IPS-18c (cell line): Measurements from ENCODE around the gene COL26A1.
"Not testable (repeated sequence)": the region's sequence is repeated elsewhere in the genome, so short reads cannot be mapped to it uniquely, and the experiment has no call there.

Source experiments
- H3K4me3 ChIP-seq: 2 replicates; pipeline ENCODE4 v1.7.0; 2013; ENCODE audit warnings: low read depth, mild to moderate bottlenecking, low read length, moderate library complexity; ENCODE audit not compliant: insufficient read depth
- H3K9me3 ChIP-seq: one replicate; pipeline ENCODE4 v1.6.1; 2013; ENCODE audit warnings: mild to moderate bottlenecking, low read length, moderate library complexity; ENCODE audit not compliant: control insufficient read depth, insufficient read depth

The COL26A1 gene

DNA sequence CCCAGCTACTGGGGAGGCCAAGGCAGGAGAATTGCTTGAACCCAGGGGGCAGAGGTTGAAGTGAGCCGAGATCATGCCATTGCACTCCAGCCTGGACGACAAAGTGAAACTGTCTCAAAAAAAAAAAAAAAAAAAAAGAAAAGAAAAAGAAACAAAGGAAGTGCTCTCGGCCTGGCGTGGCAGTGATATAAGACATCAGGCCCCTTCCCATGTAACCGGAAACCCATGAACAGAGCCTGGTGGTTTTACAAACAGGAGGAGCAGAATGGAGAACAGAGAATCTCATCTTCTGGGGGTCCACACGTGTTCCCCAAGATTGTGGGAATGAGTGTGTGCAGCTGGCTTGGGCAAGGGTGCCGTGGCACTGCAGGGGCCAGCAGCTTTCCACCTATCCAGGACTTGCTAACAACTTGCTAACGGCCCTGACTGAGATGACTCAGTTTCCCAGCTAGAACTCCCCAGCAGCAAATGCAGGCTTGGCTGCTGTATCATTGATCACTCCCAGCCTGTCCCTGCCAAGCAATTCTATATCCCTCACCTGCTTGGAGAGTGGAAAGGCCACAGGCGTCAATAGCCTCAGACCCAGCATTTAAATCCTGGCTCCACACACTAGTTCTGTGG lies 103.0 kb downstream of the COL26A1 start:
- Histone ChIP-seq H3K9me3 (no peaks in the 10 kb centered on the region), H3K4me3 (no peak overlapping the region)

DNA sequence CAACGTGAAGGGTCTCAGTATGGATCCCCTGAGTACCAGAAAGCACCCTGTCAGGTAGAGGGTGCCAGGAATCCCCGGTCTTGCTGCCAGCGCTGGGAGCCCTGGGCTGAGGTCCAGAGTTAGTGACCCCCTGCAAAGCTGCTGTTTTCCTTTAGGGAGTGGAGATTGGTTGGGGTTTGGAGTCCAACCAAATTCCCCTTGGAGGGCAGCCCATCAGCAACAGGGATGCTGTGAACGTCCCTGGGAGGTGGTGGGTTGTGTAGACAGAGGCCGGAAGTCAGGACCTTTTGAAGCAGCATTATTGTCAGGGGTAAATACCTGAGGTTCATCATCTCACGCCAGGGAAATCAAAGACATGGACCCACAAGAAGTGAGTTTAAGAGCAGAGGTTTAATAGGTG lies 104.2 kb downstream of the COL26A1 start:
- no peak overlapping the region for H3K4me3 ChIP-seq
- H3K9me3 ChIP-seq: no peaks in the 10 kb centered on the region

DNA sequence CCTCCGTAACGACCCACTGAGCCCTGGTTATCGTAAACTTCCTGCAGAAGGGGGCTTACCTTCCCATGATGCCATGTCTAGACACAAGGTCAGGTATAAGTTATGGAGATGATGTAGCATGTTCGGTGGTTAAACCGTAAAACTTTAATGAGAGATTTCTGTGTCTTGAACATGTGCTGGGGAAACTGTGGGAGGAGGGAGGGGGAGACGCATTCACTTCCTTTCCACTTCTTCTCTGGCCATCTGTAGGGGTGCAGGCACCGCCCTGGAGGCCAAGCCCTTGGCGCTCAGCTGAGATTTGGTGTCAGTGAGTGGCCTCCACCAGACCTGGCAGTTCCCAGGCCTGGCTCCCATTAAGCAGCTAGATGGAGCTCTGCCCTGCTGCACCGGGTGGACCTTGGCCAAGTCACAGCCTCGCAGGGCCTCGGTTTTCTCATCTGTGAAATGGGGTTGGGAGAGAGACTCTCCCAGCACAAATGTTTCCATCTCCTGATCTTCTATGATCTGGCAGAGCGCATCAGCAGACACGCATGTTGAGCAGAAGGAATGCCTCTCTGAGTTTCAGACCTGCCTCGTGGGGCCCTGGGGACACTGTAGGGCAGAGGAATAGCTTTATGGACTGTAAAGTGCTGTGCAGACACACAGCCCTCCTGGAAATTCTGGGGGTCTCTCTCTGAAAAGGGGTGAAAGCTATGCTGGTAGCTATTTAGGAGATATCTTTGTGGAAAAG lies 106.0 kb downstream of the COL26A1 start:
- H3K4me3 ChIP-seq: no peak overlapping the region

DNA sequence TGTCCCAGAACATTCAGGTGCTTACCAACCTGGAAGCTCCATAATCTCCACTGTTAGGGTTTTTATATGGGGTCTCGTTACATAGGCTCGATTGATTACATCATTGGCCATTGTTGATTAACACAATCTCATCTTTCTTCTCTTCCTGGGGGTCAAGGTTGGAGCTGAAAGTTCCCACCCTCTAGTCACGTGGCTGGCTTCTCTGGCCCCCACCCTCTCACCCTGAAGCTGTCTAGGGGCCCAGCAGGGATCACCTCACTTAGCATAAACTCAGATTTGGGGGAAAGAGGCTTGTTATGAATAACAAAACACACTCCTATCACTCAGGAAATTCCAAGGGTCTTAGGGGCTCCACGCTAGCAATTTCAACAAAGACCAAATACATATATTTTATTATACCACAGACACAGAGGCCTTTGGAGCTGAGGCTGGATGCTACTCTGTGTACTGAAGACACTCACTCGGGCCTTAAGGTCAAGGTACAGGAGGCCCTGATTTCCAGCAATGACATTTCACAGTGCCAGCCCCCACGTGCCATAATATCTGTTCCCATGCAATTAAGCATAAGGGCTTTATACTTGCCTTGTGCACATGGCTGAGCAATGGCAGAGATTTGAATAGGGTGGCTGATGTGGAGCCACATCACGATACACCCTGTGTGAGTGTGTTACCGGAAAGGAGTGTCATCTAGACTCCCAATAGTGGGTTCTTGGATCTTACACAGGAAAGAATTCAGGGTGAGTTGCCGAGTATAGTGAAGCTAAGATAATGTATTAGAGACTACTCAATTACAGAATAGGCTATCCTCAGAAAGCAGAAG lies 108.2 kb downstream of the COL26A1 start:
- Histone ChIP-seq H3K4me3 (no peak overlapping the region), H3K9me3 (no peaks in the 10 kb centered on the region)

More for the DNA sequence above, 106.0 kb downstream of the COL26A1 start:
- no peaks in the 10 kb centered on the region for H3K9me3 ChIP-seq

DNA sequence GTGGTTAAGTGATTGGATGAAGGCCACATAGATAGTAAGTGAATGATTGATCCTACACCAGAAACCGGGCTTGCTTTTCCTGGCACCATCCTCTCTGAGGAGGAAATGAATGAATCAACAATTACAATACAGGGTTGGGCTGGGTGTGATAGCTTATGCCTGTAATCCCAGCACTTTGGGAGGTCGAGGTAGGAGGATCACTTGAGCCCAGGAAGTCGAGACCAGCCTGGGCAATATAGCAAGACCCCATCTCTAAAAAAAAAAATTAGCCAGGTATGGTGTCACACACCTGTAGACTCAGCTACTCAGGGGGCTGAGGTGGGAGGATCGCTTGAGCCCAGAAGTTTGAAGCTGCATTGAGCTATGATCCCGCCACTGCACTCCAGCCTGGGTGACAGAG lies 111.5 kb downstream of the COL26A1 start:
- no peaks in the 10 kb centered on the region for H3K9me3 ChIP-seq
- no peak overlapping the region for H3K4me3 ChIP-seq

DNA sequence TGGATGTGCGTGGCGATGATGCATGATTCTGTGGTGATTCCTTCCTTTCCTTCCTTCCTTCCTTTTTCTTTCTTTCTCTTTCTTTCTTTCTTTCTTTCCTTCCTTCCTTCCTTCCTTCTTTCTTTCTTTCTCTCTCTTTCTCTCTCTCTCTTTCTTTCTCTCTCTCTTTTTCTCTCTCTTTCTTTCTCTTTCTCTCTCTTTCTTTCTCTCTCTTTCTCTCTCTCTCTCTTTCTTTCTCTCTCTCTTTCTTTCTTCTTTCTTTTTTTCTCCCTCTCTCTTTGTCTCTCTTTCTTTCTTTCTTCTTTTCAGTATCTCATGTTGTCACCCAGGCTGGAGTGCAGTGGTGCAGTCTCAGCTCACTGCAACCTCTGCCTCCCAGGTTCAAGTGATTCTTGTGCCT lies 113.0 kb downstream of the COL26A1 start:
- not testable (repeated sequence) for H3K4me3 ChIP-seq, H3K9me3 ChIP-seq

DNA sequence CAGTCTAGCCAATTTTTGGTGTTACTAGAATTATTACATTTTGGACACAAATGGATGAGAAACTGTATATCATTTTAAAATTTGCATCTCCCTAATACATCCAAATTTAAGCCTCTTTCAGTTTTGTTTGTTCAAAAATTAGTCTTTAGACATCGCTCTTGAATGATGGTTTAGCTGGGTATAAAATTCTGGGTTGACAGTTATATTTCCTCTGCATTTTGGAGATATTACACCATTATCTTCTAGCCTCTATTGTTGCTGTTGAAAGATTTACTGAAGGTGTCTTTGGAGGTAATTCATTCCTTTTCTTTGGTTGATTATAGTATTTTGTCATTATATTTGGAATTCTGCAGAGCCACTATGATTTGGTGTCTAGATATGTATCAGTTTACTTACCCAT lies 116.5 kb downstream of the COL26A1 start:
- H3K9me3 ChIP-seq: no peaks in the 10 kb centered on the region
- H3K4me3 ChIP-seq: no peak overlapping the region

DNA sequence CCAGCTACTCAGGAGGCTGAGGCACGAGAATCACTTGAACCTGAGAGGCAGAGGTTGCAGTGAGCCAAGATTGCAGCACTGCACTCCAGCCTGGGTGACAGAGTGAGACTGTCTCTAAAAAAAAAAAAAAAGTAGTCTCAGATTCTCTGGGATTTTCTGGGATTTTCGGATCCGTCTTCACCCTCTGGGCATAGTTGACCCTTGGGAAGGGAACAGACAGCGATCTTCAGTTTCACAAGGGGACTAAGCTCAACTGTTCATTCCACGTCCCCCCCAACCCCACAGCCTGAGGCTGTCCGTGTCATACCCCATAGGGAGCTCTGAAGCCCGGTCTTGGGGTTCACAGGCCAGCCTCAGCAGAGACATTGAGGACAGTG lies 123.4 kb downstream of the COL26A1 start:
- not testable (repeated sequence) for H3K4me3 ChIP-seq, H3K9me3 ChIP-seq

DNA sequence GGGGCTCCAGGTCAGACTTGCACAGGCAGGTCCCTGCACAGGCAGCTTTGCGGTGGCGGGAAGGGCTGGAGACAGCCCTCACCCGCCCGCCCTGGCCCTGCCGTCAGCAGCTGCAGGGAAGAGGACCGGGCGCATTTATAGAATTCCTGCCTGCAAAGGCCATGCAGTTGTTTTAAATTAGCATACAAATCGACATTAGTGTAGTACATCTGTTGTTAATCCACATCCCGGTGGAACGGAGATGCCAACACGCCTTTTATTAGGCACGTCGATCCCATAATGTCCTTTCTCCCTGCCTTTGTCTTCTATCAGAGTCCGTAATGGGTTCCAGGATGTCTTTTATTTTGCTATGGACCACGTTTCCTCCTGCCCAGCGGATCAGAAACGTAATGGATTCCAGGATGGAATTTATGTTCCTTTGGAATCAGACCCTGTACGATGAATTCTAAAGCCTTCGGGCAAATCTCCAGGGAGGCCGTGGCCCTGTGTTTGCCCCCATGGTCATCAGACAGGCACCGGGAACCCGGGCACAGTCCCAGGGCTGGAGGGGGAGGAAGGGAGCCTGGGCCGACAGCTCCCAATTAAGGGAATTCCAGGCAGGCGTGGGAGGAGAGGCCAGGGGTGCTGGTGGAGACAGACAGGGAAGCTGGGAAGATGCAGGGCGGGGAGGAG lies 123.9 kb downstream of the COL26A1 start:
- Histone ChIP-seq H3K4me3 (no peak overlapping the region), H3K9me3 (no peaks in the 10 kb centered on the region)

DNA sequence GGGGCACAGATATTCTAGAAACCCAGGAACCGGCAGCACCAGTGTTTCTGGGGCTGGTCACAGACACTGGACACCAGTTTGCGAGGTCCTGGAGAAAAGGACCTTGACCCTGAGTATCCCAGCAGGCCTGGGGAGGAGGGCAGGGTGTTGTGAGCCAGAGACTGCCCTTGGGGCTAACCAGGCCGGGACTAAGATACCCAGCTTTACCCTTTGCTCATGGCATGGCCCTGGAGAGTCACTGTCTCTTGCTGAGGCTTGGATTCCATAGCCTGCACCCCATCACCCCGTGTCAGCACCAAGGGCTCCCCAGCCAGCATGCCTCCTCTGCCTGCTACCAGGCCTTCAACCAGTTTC lies 124.4 kb downstream of the COL26A1 start:
- Histone ChIP-seq H3K4me3 (no peak overlapping the region), H3K9me3 (no peaks in the 10 kb centered on the region)

DNA sequence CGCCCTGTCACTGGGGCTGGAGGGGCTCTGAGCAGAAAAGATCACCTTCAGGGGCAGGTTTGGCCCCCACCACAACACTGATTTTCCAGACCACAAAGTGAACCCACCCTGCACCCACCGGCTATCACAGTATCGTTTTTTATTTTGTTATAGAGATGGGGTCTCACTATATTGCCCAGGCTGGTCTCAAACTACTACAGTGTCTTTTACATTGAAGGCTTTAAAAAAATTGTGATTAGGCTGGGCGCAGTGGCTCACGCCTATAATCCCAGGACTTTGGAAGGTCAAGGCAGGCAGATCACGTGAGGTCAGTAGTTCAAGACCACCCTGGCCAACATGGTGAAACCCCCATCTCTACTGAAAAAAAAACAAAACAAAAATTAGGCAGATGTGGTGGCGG lies 125.1 kb downstream of the COL26A1 start:
- no peak overlapping the region for H3K4me3 ChIP-seq
- H3K9me3 ChIP-seq: no peaks in the 10 kb centered on the region

DNA sequence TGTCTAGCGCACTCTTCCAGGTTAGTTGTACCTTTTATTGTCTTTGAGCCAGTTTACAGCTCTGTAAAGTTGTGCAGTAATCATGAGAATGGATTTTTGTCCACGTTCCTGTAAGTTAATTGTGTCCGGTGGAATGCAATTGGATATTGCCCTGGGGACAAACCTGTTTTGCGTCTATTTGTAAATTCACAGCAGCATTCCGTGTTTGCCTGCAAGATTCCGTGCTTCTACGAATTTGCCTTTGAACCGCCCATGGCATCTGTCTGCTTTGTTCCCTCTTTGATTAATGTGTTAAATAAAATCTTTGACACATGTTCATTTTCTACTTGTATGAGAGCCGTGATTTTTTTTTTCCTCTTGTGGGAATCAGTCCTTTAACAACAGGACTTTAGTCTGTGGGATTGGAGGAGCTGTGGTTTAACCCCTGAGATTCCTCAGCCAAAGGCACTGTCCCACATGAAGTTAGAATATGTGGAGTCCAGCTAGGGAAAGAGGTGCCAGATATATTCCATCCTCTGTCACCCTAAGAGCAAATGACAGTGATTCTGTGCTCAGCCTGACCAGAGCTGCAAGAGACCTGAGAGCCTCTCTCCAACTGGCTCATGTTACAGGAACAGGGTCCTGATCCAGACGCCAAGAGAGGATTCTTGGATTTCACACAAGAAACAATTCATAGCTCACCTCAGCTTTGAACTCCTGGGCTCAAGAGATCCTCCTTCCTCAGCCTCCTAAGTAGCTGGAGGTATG lies 126.3 kb downstream of the COL26A1 start:
- Histone ChIP-seq H3K9me3 (no peaks in the 10 kb centered on the region), H3K4me3 (no peak overlapping the region)

DNA sequence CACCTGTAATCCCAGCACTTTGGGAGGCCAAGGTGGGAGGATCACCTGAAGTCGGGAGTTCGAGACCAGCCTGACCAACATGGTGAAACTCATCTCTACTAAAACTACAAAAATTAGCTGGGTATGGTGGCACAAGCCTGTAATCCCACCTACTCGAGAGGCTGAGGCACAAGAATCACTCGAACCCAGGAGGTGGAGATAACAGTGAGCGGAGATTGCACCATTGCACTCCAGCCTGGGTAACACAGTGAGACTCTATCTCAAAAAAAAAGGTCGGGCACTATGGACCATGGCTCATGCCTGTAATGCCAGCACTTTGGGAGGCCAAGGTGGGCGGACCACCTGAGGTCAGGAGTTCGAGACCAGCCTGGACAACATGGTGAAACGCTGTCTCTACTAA lies 127.8 kb downstream of the COL26A1 start:
- H3K9me3 ChIP-seq, H3K4me3 ChIP-seq: not testable (repeated sequence)

DNA sequence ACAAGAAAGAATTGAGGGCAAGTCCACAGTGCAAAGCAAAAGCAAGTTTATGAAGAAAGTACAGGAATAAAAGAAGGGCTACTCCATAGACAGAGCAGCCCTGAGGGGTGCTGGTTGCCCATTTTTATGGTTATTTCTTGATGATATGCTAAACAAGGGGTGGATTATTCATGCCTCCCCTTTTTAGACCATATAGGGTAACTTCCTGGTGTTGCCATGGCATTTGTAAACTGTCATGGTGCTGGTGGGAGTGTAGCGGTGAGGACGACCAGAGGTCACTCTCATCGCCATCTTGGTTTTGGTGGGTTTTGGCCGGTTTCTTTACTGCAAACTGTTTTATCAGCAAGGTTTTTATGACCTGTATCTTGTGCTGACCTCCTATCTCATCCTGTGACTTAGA lies 128.8 kb downstream of the COL26A1 start:
- not testable (repeated sequence) for H3K9me3 ChIP-seq

DNA sequence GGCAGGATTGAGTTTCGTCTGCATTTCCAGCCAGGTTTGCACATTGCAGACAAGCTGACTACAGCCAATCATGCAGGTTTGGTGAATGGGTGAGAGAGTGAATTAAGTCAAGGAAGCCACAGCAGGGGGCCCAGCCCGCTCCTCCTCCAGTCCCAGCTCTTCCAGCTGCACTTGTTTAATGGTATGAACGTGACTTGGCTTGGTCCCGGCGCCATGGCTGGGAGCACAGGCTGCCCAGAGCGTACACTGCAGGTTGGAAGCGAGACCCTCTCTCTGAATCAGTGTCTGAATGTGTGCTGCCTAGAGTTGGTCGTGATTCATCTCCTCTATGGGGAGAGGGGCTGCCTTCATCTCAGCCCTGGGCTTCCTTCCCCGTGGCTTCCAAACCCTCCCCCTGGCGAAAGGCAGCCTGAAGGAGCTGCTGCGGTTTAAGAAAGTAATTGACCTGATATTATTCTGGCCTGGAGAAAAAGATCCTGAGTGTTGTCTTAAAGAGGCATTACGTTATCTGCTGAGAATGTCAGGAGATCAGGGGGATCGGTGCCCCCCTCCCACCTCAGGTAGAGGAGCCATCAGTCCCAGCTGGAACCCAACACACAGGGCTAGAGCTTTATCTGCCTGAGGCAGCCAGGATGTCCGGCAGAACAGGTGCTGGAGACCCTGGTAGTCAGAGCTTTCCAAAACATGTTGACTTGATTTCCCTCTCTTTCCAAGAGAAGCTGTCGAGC lies 132.1 kb downstream of the COL26A1 start:
- Histone ChIP-seq H3K4me3 (no peak overlapping the region; the same call in 1 of the 2 replicates), H3K9me3 (no peaks in the 10 kb centered on the region)

More for the DNA sequence above, 128.8 kb downstream of the COL26A1 start:
- H3K4me3 ChIP-seq: not testable (repeated sequence)

DNA sequence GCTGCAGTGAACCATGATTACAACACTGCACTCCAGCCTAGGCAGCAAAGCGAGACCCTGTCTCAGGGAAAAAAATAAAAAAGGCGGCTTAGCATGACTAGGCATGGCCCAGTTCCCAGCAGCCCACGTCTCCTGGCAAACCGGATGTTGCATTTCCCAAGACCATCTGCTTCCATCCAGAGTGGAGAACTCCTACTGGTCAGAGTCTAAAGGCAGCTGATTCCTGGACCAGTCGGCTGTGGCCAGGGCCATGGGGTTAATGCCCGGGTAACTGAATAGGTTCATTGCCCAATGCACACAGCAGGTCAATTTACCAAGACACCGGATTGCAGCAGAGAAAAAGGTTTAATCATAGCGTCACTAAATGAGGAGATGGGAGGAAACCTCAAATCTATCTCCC lies 133.3 kb downstream of the COL26A1 start:
- Histone ChIP-seq H3K9me3 (no peaks in the 10 kb centered on the region), H3K4me3 (no peak overlapping the region)

DNA sequence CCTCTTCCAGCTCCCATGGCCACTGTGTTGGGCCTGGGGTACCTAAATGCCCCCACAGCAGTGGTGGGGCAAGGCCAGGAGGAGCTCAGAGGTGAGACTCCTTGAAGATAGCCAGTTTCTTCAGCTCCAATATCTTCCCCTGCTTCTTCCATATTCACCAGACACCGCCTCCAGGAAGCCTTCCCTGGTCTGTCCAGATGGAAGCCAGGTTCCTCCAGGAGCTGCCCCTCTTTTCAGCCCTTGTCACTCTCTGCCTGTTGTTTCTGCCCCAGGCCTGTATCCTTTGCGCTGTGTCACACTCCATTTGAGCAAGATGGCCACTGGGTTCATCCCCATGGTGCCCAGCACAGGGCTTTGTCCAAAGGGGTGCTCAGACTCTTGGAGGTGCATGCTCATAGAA lies 138.7 kb downstream of the COL26A1 start:
- no peaks in the 10 kb centered on the region for H3K9me3 ChIP-seq
- no peak overlapping the region for H3K4me3 ChIP-seq
